HepG2 (cell line): ENCODE data around the gene BEAN1. TPM values are rescaled to one million over a fixed set of nuclear protein-coding genes. Genes with fewer than 3 reads are reported as not detected.

Experiments
- ATF1 ChIP-seq: IDR thresholded peaks from 2 replicates; pipeline ENCODE4 v1.6.1; 2016; ENCODE audit warnings: mild to moderate bottlenecking, control low read depth
- CEBPG ChIP-seq: IDR thresholded peaks from 2 replicates; pipeline ENCODE4 v1.6.1; 2016
- EED ChIP-seq: sonication (generic); formaldehyde crosslinking; IDR thresholded peaks from 2 replicates; pipeline ENCODE4 v1.5.0; 2020; ENCODE audit warnings: mild to moderate bottlenecking, missing genetic modification reagents
- EHMT2 ChIP-seq: fragments of 200-600 bp; sonication (generic); IDR thresholded peaks from 2 replicates; pipeline ENCODE4 v1.7.0; 2017; ENCODE audit warnings: antibody characterized with exemption, low read depth, low read length, borderline replicate concordance
- EP300 ChIP-seq, 3 experiments: sonication (generic) in 1 of 3; formaldehyde crosslinking in 1 of 3; IDR thresholded peaks; 2 replicates each; pipeline versions ENCODE4 v1.5.1 to v1.6.1; 2011 to 2020; ENCODE audit warnings: low read depth in 2 of 3, low read length in 2 of 3, borderline replicate concordance in 1 of 3, improper control_type of control experiment in 1 of 3, mild to moderate bottlenecking in 1 of 3, missing genetic modification reagents in 1 of 3, moderate library complexity in 1 of 3
- FOXA1 ChIP-seq, 2 experiments: fragments of 450-650 bp in 1 of 2; sonication (generic) in 1 of 2; formaldehyde crosslinking in 1 of 2; IDR thresholded peaks; 2 replicates each; pipeline versions ENCODE4 v1.4.0 to v1.6.1; 2016 to 2020; ENCODE audit warnings: missing genetic modification reagents in 1 of 2
- GTF2F1 ChIP-seq: fragments of 150-350 bp; IDR thresholded peaks from 2 replicates; pipeline ENCODE4 v1.6.1; 2014; ENCODE audit warnings: low read length
- HDAC1 ChIP-seq: sonication (generic); formaldehyde crosslinking; IDR thresholded peaks from 2 replicates; pipeline ENCODE4 v1.5.1; 2020; ENCODE audit warnings: mild to moderate bottlenecking, missing genetic modification reagents
- KDM5B ChIP-seq: sonication (generic); formaldehyde crosslinking; IDR thresholded peaks from 2 replicates; pipeline ENCODE4 v1.4.0; 2020; ENCODE audit warnings: missing genetic modification reagents, mild to moderate bottlenecking, borderline replicate concordance
- LCORL ChIP-seq, 2 experiments: fragments of 450-650 bp in 1 of 2; sonication (generic) in 1 of 2; formaldehyde crosslinking in 1 of 2; IDR thresholded peaks; 2 replicates each; pipeline versions ENCODE4 v1.5.0 to v1.6.1; 2017 to 2020; ENCODE audit warnings: antibody characterized with exemption in 1 of 2, missing genetic modification reagents in 1 of 2
- MEIS2 ChIP-seq: sonication (generic); formaldehyde crosslinking; IDR thresholded peaks from 2 replicates; pipeline ENCODE4 v1.9.0; 2021; ENCODE audit warnings: mild to moderate bottlenecking, missing genetic modification reagents
- MIER2 ChIP-seq: IDR thresholded peaks from 2 replicates; pipeline ENCODE4 v1.6.1; 2016; ENCODE audit warnings: missing biosample characterization, missing genetic modification reagents
- MLLT10 ChIP-seq: sonication (generic); formaldehyde crosslinking; IDR thresholded peaks from 2 replicates; pipeline ENCODE4 v1.4.0; 2020; ENCODE audit warnings: missing genetic modification reagents
- MXD1 ChIP-seq: sonication (generic); formaldehyde crosslinking; IDR thresholded peaks from 2 replicates; pipeline ENCODE4 v1.4.0; 2020; ENCODE audit warnings: mild to moderate bottlenecking, missing genetic modification reagents
- NFE2 ChIP-seq: sonication (generic); formaldehyde crosslinking; IDR thresholded peaks from 2 replicates; pipeline ENCODE4 v1.4.0; 2020; ENCODE audit warnings: missing genetic modification reagents
- PBX2 ChIP-seq: IDR thresholded peaks from 2 replicates; pipeline ENCODE4 v1.6.1; 2016; ENCODE audit warnings: control low read depth
- RBM39 ChIP-seq: fragments of 200-400 bp; formaldehyde crosslinking; IDR thresholded peaks from one replicate; pipeline ENCODE4 v1.6.1; 2018; ENCODE audit warnings: antibody characterized with exemption, mild to moderate bottlenecking, low read depth, low read length; ENCODE audit not compliant: poor library complexity, severe bottlenecking
- SMAD3 ChIP-seq: sonication (generic); formaldehyde crosslinking; IDR thresholded peaks from 2 replicates; pipeline ENCODE4 v1.4.0; 2020; ENCODE audit warnings: missing genetic modification reagents
- SMARCE1 ChIP-seq: fragments of 450-650 bp; IDR thresholded peaks from 2 replicates; pipeline ENCODE4 v1.6.1; 2017; ENCODE audit warnings: borderline replicate concordance
- TERF1 ChIP-seq: sonication (generic); formaldehyde crosslinking; IDR thresholded peaks from 2 replicates; pipeline ENCODE4 v1.8.0; 2022; ENCODE audit warnings: mild to moderate bottlenecking, missing genetic modification reagents, moderate library complexity
- UBTF ChIP-seq: sonication (generic); formaldehyde crosslinking; IDR thresholded peaks from 2 replicates; pipeline ENCODE4 v1.4.0; 2020; ENCODE audit warnings: mild to moderate bottlenecking, missing genetic modification reagents
- ZFX ChIP-seq: sonication (generic); formaldehyde crosslinking; IDR thresholded peaks from 2 replicates; pipeline ENCODE4 v1.4.0; 2020; ENCODE audit warnings: mild to moderate bottlenecking, low read depth, missing genetic modification reagents, moderate library complexity
- ZFYVE20 ChIP-seq: sonication (generic); formaldehyde crosslinking; IDR thresholded peaks from 2 replicates; pipeline ENCODE4 v1.8.0; 2023; ENCODE audit warnings: low read depth, mild to moderate bottlenecking, moderate library complexity, missing genetic modification reagents, borderline replicate concordance
- ZNF33A ChIP-seq: sonication (generic); formaldehyde crosslinking; IDR thresholded peaks from 2 replicates; pipeline ENCODE4 v1.5.1; 2020; ENCODE audit warnings: missing genetic modification reagents, mild to moderate bottlenecking, moderate library complexity, borderline replicate concordance
- ZNF44 ChIP-seq: sonication (generic); formaldehyde crosslinking; IDR thresholded peaks from 2 replicates; pipeline ENCODE4 v1.5.1; 2020; ENCODE audit warnings: mild to moderate bottlenecking, missing genetic modification reagents
- ZNF672 ChIP-seq: sonication (generic); formaldehyde crosslinking; IDR thresholded peaks from 2 replicates; pipeline ENCODE4 v1.8.1; 2022; ENCODE audit warnings: missing genetic modification reagents
- ZNF740 ChIP-seq: sonication (generic); formaldehyde crosslinking; IDR thresholded peaks from 2 replicates; pipeline ENCODE4 v1.4.0; 2020; ENCODE audit warnings: missing genetic modification reagents
- polyA plus RNA-seq, 8 experiments: library from polyadenylated mRNA; depleted of rRNA in 3 of 8; stranded (reverse) in 7 of 8; unstranded in 1 of 8; fragments of >200 nt; fragmentation: Illumina TruSeq in 4 of 8; extraction: Trizol in 4 of 8; gene quantifications; 2 replicates each; pipeline versions ENCODE4 v1.2.1 to v1.2.3, GENCODE V29; 2011 to 2016; ENCODE audit warnings: low read depth in 4 of 8, missing spikeins in 1 of 8, mixed read lengths in 1 of 8; ENCODE audit not compliant: insufficient read depth in 1 of 8
- total RNA-seq, 5 experiments: library from RNA; depleted of rRNA; stranded (reverse); fragments of >200 nt; fragmentation: Illumina TruSeq; extraction: Trizol; gene quantifications; 2 replicates each; pipeline ENCODE4 v1.2.3, GENCODE V29; 2016; ENCODE audit warnings: low read depth in 1 of 5

BEAN1 gene
- total and polyA plus RNA-seq, 2 of the 13 experiments (the other 11 are each of a cell fraction or from before 2014, with no cell fraction given), result 0.53 to 1.4 TPM

GRCh38 chr16:66387817-66388332, 39.2 kb upstream of the BEAN1 start (continued):
- TF ChIP-seq KDM5B (CRISPR knock-in tag) (no peak), MLLT10 (CRISPR knock-in tag) (no peak), NFE2 (CRISPR knock-in tag) (no peak), FOXA1 (IDR thresholded peaks at IDR 0.05) (no peak), FOXA1 (CRISPR knock-in tag; IDR thresholded peaks at IDR 0.05) (no peak), ZNF672 (CRISPR knock-in tag) (no peak), ZNF740 (no peak), SMARCE1 (no peak), PBX2 (CRISPR knock-in tag) (no peak), MXD1 (CRISPR knock-in tag) (no peak), TERF1 (CRISPR knock-in tag) (no peak), ZNF44 (CRISPR knock-in tag) (no peak), MEIS2 (no peak), MIER2 (no peak), UBTF (no peak), EP300 (IDR thresholded peaks at IDR 0.05; ENCODE audit: low read depth in 2 of 2, low read length in 2 of 2) (peak in 1 of 2 experiments; percentile 77; a peak in 2 of 4 replicates), EP300 (CRISPR knock-in tag; IDR thresholded peaks at IDR 0.05; ENCODE audit: borderline replicate concordance) (no peak), CEBPG (CRISPR knock-in tag) (no peak), GTF2F1 (no peak), HDAC1 (CRISPR knock-in tag) (peak; percentile 27; the same call in 1 of the 2 replicates), RBM39 (no peak), ZNF33A (CRISPR knock-in tag) (no peak), ZFYVE20 (CRISPR knock-in tag) (no peak), EHMT2 (no peak; the same call in 1 of the 2 replicates), LCORL (IDR thresholded peaks at IDR 0.05) (no peak), LCORL (CRISPR knock-in tag; IDR thresholded peaks at IDR 0.05) (peak; percentile 73), EED (CRISPR knock-in tag) (no peak), ZFX (peak; percentile 55), ATF1 (CRISPR knock-in tag) (no peak), SMAD3 (CRISPR knock-in tag) (no peak)
